Cardiac muscle cell (in vitro differentiated cells and primary cell): ENCODE measurements around the gene TNFSF9. TPM values are rescaled to one million over a fixed set of nuclear protein-coding genes. Genes with fewer than 3 reads are reported as not detected.
"Not testable (repeated sequence)": the region's sequence is repeated elsewhere in the genome, so short reads cannot be mapped to it uniquely, and the experiment has no call there.

Experiments used
- DNase-seq, 2 donors: peaks; one replicate each; pipeline versions ENCODE4 v3.0.0 to v3.0.0-alpha.2; 2010 to 2017; ENCODE audit warnings: low read depth in 1 of 2, low spot score in 1 of 2
- H3K27ac ChIP-seq: fragments of 200-600 bp; sonication (generic); 2 replicates; pipeline ENCODE4 v1.5.1; 2016
- H3K27me3 ChIP-seq: fragments of 200-600 bp; sonication (generic); 2 replicates; pipeline ENCODE4 v1.6.0; 2016; ENCODE audit warnings: control low read depth
- H3K36me3 ChIP-seq: fragments of 200-600 bp; sonication (generic); 2 replicates; pipeline ENCODE4 v1.5.1; 2016; ENCODE audit warnings: control low read depth
- H3K4me1 ChIP-seq: fragments of 200-600 bp; sonication (generic); 2 replicates; pipeline ENCODE4 v1.8.1; 2017; ENCODE audit warnings: low read depth, mild to moderate bottlenecking, mixed run types
- H3K4me3 ChIP-seq: fragments of 200-600 bp; sonication (generic); 2 replicates; pipeline ENCODE4 v1.5.1; 2016; ENCODE audit warnings: mild to moderate bottlenecking
- H3K9me3 ChIP-seq: fragments of 200-600 bp; sonication (generic); 2 replicates; pipeline ENCODE4 v1.5.1; 2017; ENCODE audit warnings: low read depth, mild to moderate bottlenecking, control low read depth
- CTCF ChIP-seq: IDR thresholded peaks from 2 replicates; pipeline ENCODE4 v1.5.1; 2012; ENCODE audit warnings: low read depth, mild to moderate bottlenecking, low read length
- polyA plus RNA-seq: library from polyadenylated mRNA; unstranded; fragments of >200 nt; fragmentation: Nextera tagmentation; extraction: Ambion mirVana; gene quantifications from 2 replicates; pipeline ENCODE4 v1.2.1, GENCODE V29; 2016
- total RNA-seq: library from RNA; depleted of rRNA; stranded (reverse); fragments of >200 nt; gene quantifications from 2 replicates; pipeline ENCODE4 v1.2.3, GENCODE V29; 2016

Gene TNFSF9
- total and polyA plus RNA-seq, 2 experiments from 2014 or later: 1.3 to 1.5 TPM

GRCh38 chr19:6551607-6552450 lies 21.0 kb downstream of the TNFSF9 start:
- Histone ChIP-seq H3K4me1 (no peaks in the 10 kb centered on the region), H3K4me3 (no peak overlapping the region), H3K27me3 (no peaks in the 10 kb centered on the region), H3K27ac (no peak overlapping the region), H3K36me3 (no peaks in the 10 kb centered on the region), H3K9me3 (no peaks in the 10 kb centered on the region)
- peak; percentile 17 to 72 for DNase-seq
- peak; percentile 16 for TF ChIP-seq CTCF

- no peaks in the 10 kb centered on the region for H3K36me3 ChIP-seq
- no peaks in the 10 kb centered on the region for H3K9me3 ChIP-seq
- DNase-seq: no peak
- no peak overlapping the region for H3K4me3 ChIP-seq
- H3K4me1 ChIP-seq: no peaks in the 10 kb centered on the region
- H3K27me3 ChIP-seq: no peaks in the 10 kb centered on the region
- H3K27ac ChIP-seq: no peak overlapping the region
- no peak for TF ChIP-seq CTCF
Measured at GRCh38 chr19:6556043-6556449, 25.2 kb downstream of the TNFSF9 start.

- peak in 1 of 2 donors; percentile 64 for DNase-seq
- no peaks in the 10 kb centered on the region for H3K4me1 ChIP-seq
- TF ChIP-seq CTCF: no peak
Measured at GRCh38 chr19:6556480-6557195, 25.8 kb downstream of the TNFSF9 start.

GRCh38 chr19:6562437-6562836 lies 31.6 kb downstream of the TNFSF9 start:
- not testable (repeated sequence) for H3K4me1 ChIP-seq, DNase-seq

More at GRCh38 chr19:6556480-6557195, 25.8 kb downstream of the TNFSF9 start:
- H3K4me3 ChIP-seq: no peak overlapping the region
- H3K27me3 ChIP-seq: no peaks in the 10 kb centered on the region
- H3K9me3 ChIP-seq: no peaks in the 10 kb centered on the region
- no peaks in the 10 kb centered on the region for H3K36me3 ChIP-seq
- no peak overlapping the region for H3K27ac ChIP-seq

GRCh38 chr19:6564393-6564792 lies 33.6 kb downstream of the TNFSF9 start:
- Histone ChIP-seq H3K27me3 (no peaks in the 10 kb centered on the region), H3K4me1 (no peaks in the 10 kb centered on the region), H3K9me3 (no peaks in the 10 kb centered on the region), H3K4me3 (no peak overlapping the region), H3K36me3 (no peaks in the 10 kb centered on the region), H3K27ac (no peak overlapping the region)
- no peak for TF ChIP-seq CTCF
- DNase-seq: peak in 1 of 2 donors; percentile 20

More at GRCh38 chr19:6562437-6562836, 31.6 kb downstream of the TNFSF9 start:
- H3K27ac ChIP-seq, H3K9me3 ChIP-seq, H3K36me3 ChIP-seq, H3K27me3 ChIP-seq, H3K4me3 ChIP-seq: not testable (repeated sequence)

- H3K9me3 ChIP-seq, H3K27ac ChIP-seq, H3K4me1 ChIP-seq, DNase-seq, H3K36me3 ChIP-seq, H3K4me3 ChIP-seq, H3K27me3 ChIP-seq: not testable (repeated sequence)
Measured at GRCh38 chr19:6566727-6567126, 35.9 kb downstream of the TNFSF9 start.
